NOMO-1 (cell line): Measurements from ENCODE around the gene THAP11.

Experiments used
- DNase-seq, 2 experiments: peaks; one replicate each; lab custom pipeline; 2025; ENCODE audit not compliant: unreplicated experiment in 2 of 2; lab: John Stamatoyannopoulos, UW

THAP11 gene

DNA sequence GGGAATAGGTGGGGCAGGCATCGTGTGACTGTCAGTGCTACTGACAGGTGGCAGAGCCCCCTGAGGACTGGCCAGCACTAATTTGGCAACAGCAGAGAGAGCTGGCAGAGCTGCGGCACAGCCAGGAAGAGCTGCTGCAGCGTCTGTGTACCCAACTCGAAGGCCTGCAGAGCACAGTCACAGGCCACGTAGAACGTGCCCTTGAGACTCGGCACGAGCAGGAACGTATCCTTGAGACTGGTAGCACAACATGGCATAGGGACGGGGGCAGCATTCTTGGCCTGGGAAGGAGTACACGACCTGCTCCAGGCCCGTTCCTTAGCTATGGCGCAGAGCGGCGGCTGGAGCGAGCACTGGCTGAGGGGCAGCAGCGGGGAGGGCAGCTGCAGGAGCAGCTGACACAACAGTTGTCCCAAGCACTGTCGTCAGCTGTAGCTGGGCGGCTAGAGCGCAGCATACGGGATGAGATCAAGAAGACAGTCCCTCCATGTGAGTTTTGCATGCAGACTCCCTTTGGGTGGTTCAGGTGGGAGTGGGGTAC, 39.6 kb downstream of the THAP11 start:
- DNase-seq, result no peak

DNA sequence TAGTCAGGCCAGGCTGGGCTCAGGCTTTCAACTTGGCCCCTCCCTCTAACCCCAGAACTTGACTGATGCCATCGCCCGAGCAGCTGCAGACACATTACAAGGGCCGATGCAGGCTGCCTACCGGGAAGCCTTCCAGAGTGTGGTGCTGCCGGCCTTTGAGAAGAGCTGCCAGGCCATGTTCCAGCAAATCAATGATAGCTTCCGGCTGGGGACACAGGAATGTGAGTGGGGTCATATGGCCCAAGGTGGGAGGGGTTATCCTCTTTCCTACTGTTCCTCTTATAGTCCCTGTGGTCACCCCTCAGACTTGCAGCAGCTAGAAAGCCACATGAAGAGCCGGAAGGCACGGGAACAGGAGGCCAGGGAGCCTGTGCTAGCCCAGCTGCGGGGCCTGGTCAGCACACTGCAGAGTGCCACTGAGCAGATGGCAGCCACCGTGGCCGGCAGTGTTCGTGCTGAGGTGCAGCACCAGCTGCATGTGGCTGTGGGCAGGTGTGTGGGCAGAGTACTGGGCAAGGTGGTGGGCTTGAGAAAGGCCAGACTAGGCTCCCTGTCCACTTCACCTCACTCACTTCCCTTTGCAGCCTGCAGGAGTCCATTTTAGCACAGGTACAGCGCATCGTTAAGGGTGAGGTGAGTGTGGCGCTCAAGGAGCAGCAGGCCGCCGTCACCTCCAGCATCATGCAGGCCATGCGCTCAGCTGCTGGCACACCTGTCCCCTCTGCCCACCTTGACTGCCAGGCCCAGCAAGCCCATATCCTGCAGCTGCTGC, 40.4 kb downstream of the THAP11 start:
- no peak for DNase-seq

DNA sequence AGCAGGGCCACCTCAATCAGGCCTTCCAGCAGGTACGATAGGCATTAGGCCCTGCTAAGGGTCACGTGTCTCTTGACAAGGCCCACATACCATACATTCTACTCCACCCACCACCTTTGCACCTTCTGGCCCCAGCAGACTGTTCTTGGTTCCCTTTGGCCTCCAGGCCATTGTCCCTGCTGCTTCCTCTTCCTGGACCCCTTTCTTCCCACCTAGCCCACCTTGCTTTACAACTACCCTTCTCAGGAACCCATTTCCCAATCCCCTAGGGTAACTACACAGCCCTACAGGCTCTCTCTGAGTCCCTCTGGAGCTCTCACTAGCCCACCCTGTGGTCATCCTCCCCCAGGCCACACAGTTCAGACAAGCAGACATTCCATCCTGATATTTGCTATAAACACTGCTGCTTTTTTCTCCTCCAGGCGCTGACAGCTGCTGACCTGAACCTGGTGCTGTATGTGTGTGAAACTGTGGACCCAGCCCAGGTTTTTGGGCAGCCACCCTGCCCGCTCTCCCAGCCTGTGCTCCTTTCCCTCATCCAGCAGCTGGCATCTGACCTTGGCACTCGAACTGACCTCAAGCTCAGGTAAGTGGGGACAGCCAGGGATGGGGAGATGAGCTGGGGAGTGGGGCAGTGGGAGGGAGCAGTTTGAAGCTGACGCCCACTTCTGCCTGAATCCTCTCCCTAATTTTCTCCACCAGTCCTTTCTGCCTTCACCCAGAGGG, 41.2 kb downstream of the THAP11 start:
- DNase-seq, result peak in 1 of 2 experiments; percentile 28

DNA sequence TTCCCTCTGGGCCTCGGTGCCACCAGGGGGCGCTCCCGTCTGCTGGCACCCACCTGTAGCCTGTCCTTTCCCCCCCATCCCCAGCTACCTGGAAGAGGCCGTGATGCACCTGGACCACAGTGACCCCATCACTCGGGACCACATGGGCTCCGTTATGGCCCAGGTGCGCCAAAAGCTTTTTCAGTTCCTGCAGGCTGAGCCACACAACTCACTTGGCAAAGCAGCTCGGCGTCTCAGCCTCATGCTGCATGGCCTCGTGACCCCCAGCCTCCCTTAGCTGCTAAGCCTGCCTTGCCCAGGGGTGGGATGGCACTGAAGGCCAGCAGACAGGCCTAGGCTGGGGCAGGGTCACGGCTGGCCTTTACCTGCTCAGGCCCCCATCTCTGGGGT, 41.7 kb downstream of the THAP11 start:
- DNase-seq, result no peak

DNA sequence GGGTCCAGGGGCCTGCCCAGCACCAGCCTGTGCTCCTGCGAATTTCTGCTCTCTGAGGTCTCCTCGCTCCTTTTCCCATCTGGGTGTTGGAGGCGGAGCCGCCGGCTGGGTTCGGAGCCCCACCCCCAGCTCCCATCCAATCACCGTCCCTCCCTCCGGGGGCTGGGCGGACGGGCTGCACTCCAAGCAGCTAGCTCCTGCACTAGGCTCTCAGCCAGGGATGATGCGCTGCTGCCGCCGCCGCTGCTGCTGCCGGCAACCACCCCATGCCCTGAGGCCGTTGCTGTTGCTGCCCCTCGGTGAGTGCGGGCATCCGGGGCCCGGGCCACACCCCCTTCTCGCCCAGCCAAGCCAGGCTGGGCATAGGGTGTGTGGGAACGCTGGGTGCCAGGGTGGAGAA, 42.6 kb downstream of the THAP11 start, which contains the start of gene NRN1L:
TSS of gene NRN1L (plus strand) at position 202 of the 400 bp plus-strand sequence. CDS start at position 221, 19 bp downstream.
- DNase-seq, result no peak

DNA sequence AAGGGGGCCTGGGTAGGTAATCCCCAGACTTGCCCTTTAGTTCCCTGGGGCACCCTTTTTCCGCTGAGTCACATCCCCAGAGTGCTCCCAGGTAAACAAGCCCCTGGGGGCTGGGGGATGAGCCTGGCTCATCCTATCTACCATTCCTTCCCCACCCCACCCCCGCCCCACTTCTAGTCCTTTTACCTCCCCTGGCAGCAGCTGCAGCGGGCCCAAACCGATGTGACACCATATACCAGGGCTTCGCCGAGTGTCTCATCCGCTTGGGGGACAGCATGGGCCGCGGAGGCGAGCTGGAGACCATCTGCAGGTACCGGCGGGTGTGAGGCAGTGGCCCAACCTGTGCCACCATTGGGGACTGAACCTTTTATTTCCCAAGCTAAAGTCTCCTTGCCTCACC, 43.4 kb downstream of the THAP11 start:
- no peak for DNase-seq

DNA sequence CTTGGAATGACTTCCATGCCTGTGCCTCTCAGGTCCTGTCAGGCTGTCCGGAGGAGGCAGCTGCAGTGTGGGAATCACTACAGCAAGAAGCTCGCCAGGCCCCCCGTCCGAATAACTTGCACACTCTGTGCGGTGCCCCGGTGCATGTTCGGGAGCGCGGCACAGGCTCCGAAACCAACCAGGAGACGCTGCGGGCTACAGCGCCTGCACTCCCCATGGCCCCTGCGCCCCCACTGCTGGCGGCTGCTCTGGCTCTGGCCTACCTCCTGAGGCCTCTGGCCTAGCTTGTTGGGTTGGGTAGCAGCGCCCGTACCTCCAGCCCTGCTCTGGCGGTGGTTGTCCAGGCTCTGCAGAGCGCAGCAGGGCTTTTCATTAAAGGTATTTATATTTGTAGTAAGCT, 43.9 kb downstream of the THAP11 start:
- DNase-seq, result no peak

DNA sequence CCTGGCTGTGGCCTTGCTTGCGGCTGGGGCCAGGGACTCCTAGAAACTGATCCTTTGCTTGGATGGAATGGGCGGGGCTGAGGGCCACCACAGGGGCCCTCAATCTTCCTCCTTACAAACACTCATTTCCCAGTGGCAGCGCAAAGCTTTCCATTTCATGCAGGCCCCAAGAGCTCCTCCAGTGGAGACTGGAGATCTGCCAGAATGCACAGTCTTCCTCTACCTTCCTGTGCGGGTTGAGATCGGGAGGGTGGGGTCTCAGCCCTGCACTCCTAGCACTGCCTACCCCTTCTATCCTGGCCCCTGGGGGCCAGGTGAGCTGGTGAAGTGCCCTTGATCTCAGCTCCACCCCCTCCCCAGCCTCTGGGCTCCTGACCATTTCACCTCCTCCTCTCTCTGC, 44.3 kb downstream of the THAP11 start:
- DNase-seq, result no peak

DNA sequence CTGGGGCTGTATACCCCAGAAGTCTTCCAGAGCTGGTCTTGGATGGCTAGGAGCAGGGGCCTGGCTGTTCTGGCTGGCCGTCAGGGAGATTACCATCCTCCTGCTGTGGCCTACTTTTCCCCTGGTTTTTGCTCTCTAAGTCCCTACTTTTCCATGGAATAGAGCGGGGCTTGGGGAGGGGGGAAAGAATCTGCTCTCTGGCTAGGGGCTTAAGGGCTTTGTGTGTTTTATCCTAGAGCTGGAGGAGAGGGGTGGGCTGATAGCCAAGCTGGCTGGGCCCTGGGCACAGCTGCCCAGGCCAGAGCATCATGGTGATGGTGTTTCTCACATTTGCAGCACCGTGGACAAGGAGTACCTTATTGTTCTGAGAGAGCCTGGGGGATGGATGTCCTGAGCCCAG, 46.2 kb downstream of the THAP11 start:
- no peak for DNase-seq

DNA sequence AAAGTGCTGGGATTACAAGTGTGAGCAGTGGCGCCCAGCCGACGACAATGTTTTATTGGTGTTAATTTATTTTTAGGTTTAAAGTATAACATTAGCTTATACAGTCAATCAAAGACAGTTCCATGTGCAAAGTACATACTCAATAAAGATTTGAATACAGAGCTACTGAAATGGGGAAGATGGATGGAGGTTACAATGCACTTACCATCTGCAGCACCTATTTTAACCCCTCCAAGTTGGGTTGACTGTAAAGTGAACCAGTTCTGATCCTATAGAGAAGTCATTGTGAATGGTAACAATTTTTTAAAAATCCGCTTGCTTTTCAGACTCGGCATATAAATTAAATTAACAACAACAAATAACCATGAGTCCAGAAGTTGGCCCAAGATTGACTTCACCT, 50.3 kb downstream of the THAP11 start:
- no peak for DNase-seq

DNA sequence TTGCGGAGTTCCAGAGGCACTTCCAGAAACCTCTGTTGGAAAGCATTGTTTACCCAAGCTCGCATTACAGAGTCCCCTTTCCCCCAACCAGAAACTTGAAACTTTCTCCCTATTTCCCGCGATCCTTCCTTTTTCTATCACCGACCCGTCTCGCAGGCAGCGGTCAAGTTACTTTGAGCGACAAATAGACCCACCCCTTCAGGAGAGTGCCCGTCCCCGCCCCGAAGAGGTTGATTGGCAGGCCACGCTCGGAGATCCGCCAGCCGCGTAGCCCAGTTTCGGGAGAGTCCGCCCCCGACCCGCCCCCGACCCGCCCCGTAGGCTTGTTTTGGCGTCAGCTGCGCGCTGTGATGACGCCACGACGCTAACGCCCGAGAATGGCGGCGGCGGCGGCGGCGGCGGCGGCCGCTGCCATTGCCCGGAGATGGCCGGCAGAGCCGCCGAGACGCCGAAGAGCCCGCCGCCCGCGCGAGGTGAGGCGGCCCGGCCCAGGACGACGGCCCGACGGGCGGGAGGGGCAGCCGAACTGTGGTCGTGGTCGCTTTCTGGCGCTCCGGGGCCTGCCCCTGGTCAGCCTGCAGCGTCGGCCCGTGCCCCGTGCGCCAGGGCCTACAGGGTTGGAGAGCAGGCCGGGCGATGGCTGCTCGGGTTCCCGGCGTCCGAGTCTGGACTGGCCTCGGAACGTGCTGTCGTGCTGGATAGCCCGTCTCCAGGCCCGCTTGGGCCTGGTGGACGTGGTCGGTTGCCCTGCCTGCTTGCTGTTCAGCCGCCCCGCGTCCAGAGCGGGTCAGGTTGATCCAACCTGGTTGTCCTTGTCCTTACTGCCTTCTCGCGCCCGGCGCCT, 51.0 kb downstream of the THAP11 start, which contains the start of gene PSKH1:
TSS of gene PSKH1 (plus strand) at position 356 of the 844 bp plus-strand sequence. CDS start 15,496 bp downstream, outside the sequence.
- peak; percentile 96 for DNase-seq
